Large intestine (tissue), 3 donors: ENCODE data around the gene CDPF1. TPM values are rescaled to one million over a fixed set of nuclear protein-coding genes. Genes with fewer than 3 reads are reported as not detected.
"Not testable (repeated sequence)": the region's sequence is repeated elsewhere in the genome, so short reads cannot be mapped to it uniquely, and the experiment has no call there.

Source experiments
- DNase-seq, 2 donors: peaks; one replicate each; pipeline versions ENCODE4 v3.0.0 to v3.0.0-alpha.2; 2013
- H3K27ac ChIP-seq: one replicate; pipeline ENCODE4 v1.5.1; 2013; ENCODE audit warnings: low read length
- H3K27me3 ChIP-seq: 2 replicates; pipeline ENCODE4 v1.6.1; 2013; ENCODE audit warnings: low read length; ENCODE audit not compliant: control insufficient read depth, insufficient read depth
- H3K36me3 ChIP-seq: 2 replicates; pipeline ENCODE4 v1.6.1; 2013; ENCODE audit warnings: low read length; ENCODE audit not compliant: control insufficient read depth, insufficient read depth
- H3K4me1 ChIP-seq: one replicate; pipeline ENCODE4 v1.6.1; 2013; ENCODE audit warnings: low read length; ENCODE audit not compliant: control insufficient read depth, insufficient read depth
- H3K4me3 ChIP-seq: one replicate; pipeline ENCODE4 v1.5.1; 2013; ENCODE audit warnings: low read length
- H3K9me3 ChIP-seq: one replicate; pipeline ENCODE4 v1.6.1; 2013; ENCODE audit warnings: mild to moderate bottlenecking, low read depth, low read length, moderate library complexity; ENCODE audit not compliant: control insufficient read depth
- WGBS: methylation state at CpG from one replicate; pipeline ENCODE4 v1.1.5; 2013; ENCODE audit warnings: low lambda C conversion rate; ENCODE audit not compliant: insufficient coverage; 5-methylcytosine and 5-hydroxymethylcytosine counted together
- polyA plus RNA-seq: library from polyadenylated mRNA; unstranded; fragments of 120-200 nt; gene quantifications from one replicate; pipeline ENCODE4 v1.2.1, GENCODE V29; 2013

Gene CDPF1
- polyA plus RNA-seq, 1 donor: 11.2 TPM

- Histone ChIP-seq H3K4me3 (no peak overlapping the region), H3K4me1 (peaks cover 3% of the 10 kb centered on the region), H3K36me3 (peaks cover 63% of the 10 kb centered on the region), H3K27ac (no peak overlapping the region), H3K27me3 (no peaks in the 10 kb centered on the region), H3K9me3 (no peaks in the 10 kb centered on the region)
- no CpG with 5 or more reads among the region's 8 CpGs for WGBS
- DNase-seq: no peak
Observed at GRCh38 chr22:46272196-46272595, 22.1 kb upstream of the CDPF1 start.

- H3K27me3 ChIP-seq: no peaks in the 10 kb centered on the region
- peak overlapping the region; percentile 28 for H3K27ac ChIP-seq
- no CpG with 5 or more reads among the region's 11 CpGs for WGBS
- DNase-seq: no peak
- peaks cover 15% of the 10 kb centered on the region for H3K4me1 ChIP-seq
- peaks cover 4% of the 10 kb centered on the region for H3K9me3 ChIP-seq
- peaks cover 38% of the 10 kb centered on the region for H3K36me3 ChIP-seq
- peak overlapping the region; percentile 82 for H3K4me3 ChIP-seq
Observed at GRCh38 chr22:46269564-46269963, 19.5 kb upstream of the CDPF1 start.

DNA sequence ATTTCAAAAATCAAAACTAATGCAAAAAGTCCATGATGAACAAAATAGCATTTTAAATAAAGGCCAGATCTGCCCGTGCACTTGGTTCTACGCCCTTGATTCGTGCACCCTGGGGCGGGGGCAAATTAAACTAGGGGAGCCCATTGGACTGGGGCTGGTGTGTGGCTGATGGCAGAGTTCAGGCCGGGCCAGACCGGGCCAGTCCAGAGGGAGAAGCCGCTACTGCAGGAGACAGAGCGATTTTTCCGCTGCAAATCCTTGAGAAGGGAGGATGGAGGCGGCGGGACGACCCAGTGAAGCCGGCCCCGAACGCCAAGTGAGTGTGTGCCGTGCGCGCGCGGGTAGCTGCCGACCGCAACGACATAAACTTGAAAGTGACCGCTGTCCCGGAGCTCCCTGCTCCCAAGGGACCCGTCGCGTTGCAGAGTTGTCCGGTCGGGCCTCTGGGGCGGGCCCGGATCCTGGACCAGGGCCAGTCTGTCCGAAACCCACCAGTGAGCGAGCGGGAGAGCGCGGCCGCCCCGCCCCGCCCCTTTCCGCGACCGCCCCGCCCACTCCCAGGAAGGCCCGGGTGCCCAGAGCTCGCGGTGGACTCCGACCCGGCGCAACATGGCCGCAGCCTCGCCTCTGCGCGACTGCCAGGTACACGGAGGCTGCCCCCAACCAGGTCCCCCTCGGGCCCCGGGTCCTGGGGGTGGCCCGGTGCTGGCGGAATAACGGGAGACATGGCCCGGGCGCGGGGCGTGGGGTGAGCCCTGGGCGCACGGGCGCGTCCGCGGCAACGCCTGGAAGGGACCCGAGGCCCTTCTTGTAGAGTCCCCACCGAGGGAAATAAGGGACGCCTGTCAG lies 17.6 kb upstream of the CDPF1 start, which contains the start of gene TTC38:
TSS of gene TTC38 (plus strand) at position 578 of the 849 bp plus-strand sequence. CDS start at position 610, 32 bp downstream.
- peak within 1 kb of the TSS; percentile 90 for H3K27ac ChIP-seq
- peaks cover 19% of the 10 kb centered on the region for H3K36me3 ChIP-seq
- peaks cover 11% of the 10 kb centered on the region for H3K9me3 ChIP-seq
- peak within 1 kb of the TSS; percentile 82 for H3K4me3 ChIP-seq
- DNase-seq: peak; percentile 79 to 90
- peaks cover 4% of the 10 kb centered on the region for H3K27me3 ChIP-seq
- WGBS: no CpG with 5 or more reads among the region's 74 CpGs
- H3K4me1 ChIP-seq: peaks cover 27% of the 10 kb centered on the region

DNA sequence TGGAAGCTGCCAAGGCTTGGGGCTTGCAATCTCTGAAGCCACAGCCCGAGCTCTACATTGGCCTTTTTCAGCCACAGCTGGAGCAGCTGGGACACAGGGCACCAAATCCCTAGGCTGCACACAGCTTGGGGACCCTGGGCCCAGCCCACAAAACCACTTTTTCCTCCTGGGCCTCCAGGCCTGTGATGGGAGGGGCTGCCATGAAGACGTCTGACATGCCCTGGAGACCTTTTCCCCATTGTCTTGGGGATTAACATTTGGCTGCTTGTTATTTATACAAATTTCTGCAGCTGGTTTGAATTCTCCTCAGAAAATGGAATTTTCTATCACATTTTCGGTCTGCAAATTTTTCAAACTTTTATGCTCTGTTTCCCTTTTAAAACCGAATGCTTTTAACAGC lies 15.5 kb upstream of the CDPF1 start:
- Histone ChIP-seq H3K9me3 (peaks cover 19% of the 10 kb centered on the region), H3K27me3 (peaks cover 15% of the 10 kb centered on the region), H3K4me1 (peaks cover 27% of the 10 kb centered on the region)
- not testable (repeated sequence) for H3K4me3 ChIP-seq, DNase-seq, H3K36me3 ChIP-seq, H3K27ac ChIP-seq
- WGBS: 92% methylated on average over 2 of the region's 4 CpGs

DNA sequence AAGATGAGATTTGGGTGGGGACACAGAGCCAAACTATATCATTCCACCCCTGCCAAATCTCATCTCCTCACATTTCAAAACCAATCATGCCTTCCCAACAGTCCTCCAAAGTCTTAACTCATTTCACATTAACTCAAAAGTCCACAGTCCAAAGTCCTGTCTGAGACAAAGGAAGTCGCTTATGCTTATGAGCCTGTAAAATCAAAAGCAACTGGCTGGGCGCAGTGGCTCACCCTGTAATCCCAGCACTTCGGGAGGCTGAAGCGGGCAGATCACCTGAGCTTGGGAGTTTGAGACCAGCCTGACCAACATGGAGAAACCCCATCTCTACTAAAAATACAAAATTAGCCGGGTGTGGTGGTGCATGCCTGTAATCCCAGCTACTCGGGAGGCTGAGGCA lies 14.4 kb upstream of the CDPF1 start:
- H3K4me1 ChIP-seq: peaks cover 27% of the 10 kb centered on the region
- H3K36me3 ChIP-seq, H3K4me3 ChIP-seq: not testable (repeated sequence)
- H3K27me3 ChIP-seq: peaks cover 15% of the 10 kb centered on the region
- DNase-seq: peak; percentile 79 to 93
- peak overlapping the region; percentile 74 for H3K27ac ChIP-seq
- peaks cover 19% of the 10 kb centered on the region for H3K9me3 ChIP-seq
- no CpG with 5 or more reads among the region's 6 CpGs for WGBS

GRCh38 chr22:46263216-46263590 lies 13.1 kb upstream of the CDPF1 start, which contains the start of gene PKDREJ:
PKDREJ (minus strand) TSS chr22:46263343; CDS start chr22:46263322, 21 bp downstream.
- peaks cover 15% of the 10 kb centered on the region for H3K27me3 ChIP-seq
- H3K36me3 ChIP-seq: no peaks in the 10 kb centered on the region
- peaks cover 27% of the 10 kb centered on the region for H3K4me1 ChIP-seq
- H3K9me3 ChIP-seq: peaks cover 19% of the 10 kb centered on the region
- H3K4me3 ChIP-seq: peak within 1 kb of the TSS; percentile 1
- WGBS: no CpG with 5 or more reads among the region's 30 CpGs
- DNase-seq: no peak
- H3K27ac ChIP-seq: peak within 1 kb of the TSS; percentile 74

GRCh38 chr22:46262449-46263215 lies 12.5 kb upstream of the CDPF1 start:
- H3K4me3 ChIP-seq: no peak overlapping the region
- DNase-seq: peak; percentile 63 to 80
- H3K9me3 ChIP-seq: peaks cover 19% of the 10 kb centered on the region
- no peak overlapping the region for H3K27ac ChIP-seq
- H3K36me3 ChIP-seq: no peaks in the 10 kb centered on the region
- peaks cover 15% of the 10 kb centered on the region for H3K27me3 ChIP-seq
- no CpG with 5 or more reads among the region's 109 CpGs for WGBS
- H3K4me1 ChIP-seq: peaks cover 27% of the 10 kb centered on the region

DNA sequence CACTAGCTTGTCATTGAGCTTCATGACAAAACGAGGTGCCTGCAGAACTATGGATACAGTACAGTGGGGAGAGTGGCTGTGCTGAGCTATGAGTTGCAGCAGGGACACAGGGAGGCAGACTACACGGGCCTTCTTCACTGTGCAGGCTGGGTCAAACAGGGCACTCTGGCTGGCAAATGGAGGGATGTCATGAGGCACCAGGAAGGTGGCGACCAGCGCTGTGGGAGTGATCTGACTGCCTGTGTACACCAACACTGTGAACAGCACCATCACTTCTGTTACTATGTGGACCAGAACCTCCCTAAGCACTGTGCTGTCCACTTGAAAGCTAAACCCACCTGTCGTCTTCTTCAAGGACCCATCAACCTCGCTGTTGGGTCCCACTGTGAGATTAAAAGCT lies 9.9 kb upstream of the CDPF1 start:
- Histone ChIP-seq H3K4me1 (peaks cover 14% of the 10 kb centered on the region), H3K4me3 (no peak overlapping the region), H3K27ac (no peak overlapping the region), H3K36me3 (no peaks in the 10 kb centered on the region), H3K9me3 (peaks cover 16% of the 10 kb centered on the region), H3K27me3 (peaks cover 15% of the 10 kb centered on the region)
- no peak for DNase-seq
- no CpG with 5 or more reads among the region's 6 CpGs for WGBS

- H3K4me1 ChIP-seq: peaks cover 12% of the 10 kb centered on the region
- WGBS: no CpG with 5 or more reads among the region's 12 CpGs
- no peak for DNase-seq
- peaks cover 16% of the 10 kb centered on the region for H3K9me3 ChIP-seq
- H3K27ac ChIP-seq: no peak overlapping the region
- H3K4me3 ChIP-seq: no peak overlapping the region
- H3K36me3 ChIP-seq: no peaks in the 10 kb centered on the region
- peaks cover 15% of the 10 kb centered on the region for H3K27me3 ChIP-seq
Observed at GRCh38 chr22:46259374-46259773, 9.3 kb upstream of the CDPF1 start.

DNA sequence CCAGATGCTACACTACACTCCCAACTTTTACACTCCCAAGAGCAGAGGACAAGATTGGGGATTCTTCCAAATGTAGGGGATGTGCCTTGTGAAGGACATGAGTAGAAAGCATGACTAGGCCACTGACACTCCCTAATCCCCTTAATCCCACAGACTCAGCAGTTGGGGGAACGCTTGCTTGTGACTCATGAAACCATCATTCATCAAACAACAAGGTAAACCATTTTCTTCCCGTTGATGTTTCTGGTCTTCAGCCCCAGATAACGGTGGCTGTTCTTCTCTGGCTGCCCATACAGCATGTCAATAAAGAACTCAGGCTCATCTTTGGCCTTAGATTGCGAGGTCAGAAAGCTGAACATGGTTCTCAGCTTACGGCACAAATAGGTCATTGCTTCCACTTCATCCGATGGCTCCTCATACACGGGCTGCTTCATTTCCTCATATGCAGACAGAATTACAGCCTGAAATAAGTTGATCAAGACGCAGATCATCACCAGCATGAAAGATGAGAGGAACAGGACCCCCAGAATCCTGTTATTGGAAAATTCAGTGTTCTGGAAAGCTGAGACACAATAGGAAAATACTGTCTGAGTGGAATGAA lies 6.4 kb upstream of the CDPF1 start:
- no peak for DNase-seq
- H3K27me3 ChIP-seq: peaks cover 3% of the 10 kb centered on the region
- H3K9me3 ChIP-seq: no peaks in the 10 kb centered on the region
- WGBS: no CpG with 5 or more reads among the region's 8 CpGs
- no peak overlapping the region for H3K4me3 ChIP-seq
- no peak overlapping the region for H3K27ac ChIP-seq
- no peaks in the 10 kb centered on the region for H3K36me3 ChIP-seq
- no peaks in the 10 kb centered on the region for H3K4me1 ChIP-seq
